Stimulated activated naive CD8-positive, alpha-beta T cell treated with anti-CD3 and anti-CD28 coated beads, Interleukin-15, Interleukin-2, amounts not matched to agents 100 ng/mL and 50 ng/mL, for 24 hours (primary cell): ENCODE results near the gene SYCP2.
"Not testable (repeated sequence)": the region's sequence is repeated elsewhere in the genome, so short reads cannot be mapped to it uniquely, and the experiment has no call there.

Source experiments
- H3K27ac Mint-ChIP-seq: one replicate; pipeline ENCODE4 v1.8.0; 2021; ENCODE audit warnings: mild to moderate bottlenecking, mixed read lengths
- H3K27me3 Mint-ChIP-seq: one replicate; pipeline ENCODE4 v1.8.0; 2021; ENCODE audit warnings: mixed read lengths
- H3K36me3 Mint-ChIP-seq: one replicate; pipeline ENCODE4 v1.8.0; 2021; ENCODE audit warnings: low read depth, mixed read lengths
- H3K4me1 Mint-ChIP-seq: one replicate; pipeline ENCODE4 v1.8.0; 2021; ENCODE audit warnings: low read depth, mixed read lengths
- H3K4me3 Mint-ChIP-seq: one replicate; pipeline ENCODE4 v1.8.0; 2021; ENCODE audit warnings: mild to moderate bottlenecking, mixed read lengths
- H3K9me3 Mint-ChIP-seq: one replicate; pipeline ENCODE4 v1.8.0; 2021; ENCODE audit warnings: mixed read lengths

SYCP2 gene

DNA sequence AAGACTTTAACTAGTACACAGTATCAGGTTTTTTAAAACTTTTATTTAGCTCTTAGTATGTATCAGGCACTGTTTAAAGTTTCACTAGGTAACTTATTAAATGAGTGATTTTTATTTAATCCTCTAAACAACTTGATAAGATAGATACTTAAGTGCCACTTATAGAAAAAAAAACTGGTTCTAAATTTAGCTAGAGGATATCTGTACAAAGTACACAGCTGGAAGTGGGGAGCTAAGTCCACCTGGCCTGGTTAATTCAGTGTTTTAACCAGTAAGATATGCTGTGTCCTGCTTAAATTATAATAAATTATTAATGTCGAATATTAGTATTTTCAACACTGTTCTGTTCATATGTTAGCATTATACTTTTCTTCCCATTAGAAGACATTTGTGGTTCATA is 37.5 kb downstream of the SYCP2 start:
- H3K27me3 Mint-ChIP-seq: no peaks in the 10 kb centered on the region
- H3K4me1 Mint-ChIP-seq: no peaks in the 10 kb centered on the region
- H3K27ac Mint-ChIP-seq: no peak overlapping the region
- no peaks in the 10 kb centered on the region for H3K36me3 Mint-ChIP-seq
- H3K9me3 Mint-ChIP-seq: no peaks in the 10 kb centered on the region
- no peak overlapping the region for H3K4me3 Mint-ChIP-seq

DNA sequence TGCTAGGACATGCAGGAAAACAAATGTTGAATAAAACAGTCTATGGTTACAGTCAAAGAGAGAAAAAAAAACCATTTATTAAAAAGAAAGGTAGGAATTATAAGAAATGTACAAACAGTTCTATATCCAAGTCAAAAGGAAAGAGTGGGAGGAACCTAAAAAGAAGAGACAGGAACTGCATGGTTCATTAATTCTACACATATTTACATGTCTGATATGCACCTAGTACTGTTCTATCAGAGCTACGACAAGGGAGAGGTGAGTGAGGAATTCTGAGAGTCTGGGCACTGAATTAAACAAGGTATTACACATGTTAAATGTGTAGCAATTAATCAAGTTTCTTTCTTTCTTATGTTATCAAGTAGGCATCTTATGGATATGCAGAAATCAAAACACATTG is 41.9 kb downstream of the SYCP2 start:
- no peak overlapping the region for H3K27ac Mint-ChIP-seq
- H3K4me3 Mint-ChIP-seq: no peak overlapping the region
- H3K9me3 Mint-ChIP-seq: no peaks in the 10 kb centered on the region
- H3K4me1 Mint-ChIP-seq: no peaks in the 10 kb centered on the region
- no peaks in the 10 kb centered on the region for H3K36me3 Mint-ChIP-seq
- no peaks in the 10 kb centered on the region for H3K27me3 Mint-ChIP-seq

DNA sequence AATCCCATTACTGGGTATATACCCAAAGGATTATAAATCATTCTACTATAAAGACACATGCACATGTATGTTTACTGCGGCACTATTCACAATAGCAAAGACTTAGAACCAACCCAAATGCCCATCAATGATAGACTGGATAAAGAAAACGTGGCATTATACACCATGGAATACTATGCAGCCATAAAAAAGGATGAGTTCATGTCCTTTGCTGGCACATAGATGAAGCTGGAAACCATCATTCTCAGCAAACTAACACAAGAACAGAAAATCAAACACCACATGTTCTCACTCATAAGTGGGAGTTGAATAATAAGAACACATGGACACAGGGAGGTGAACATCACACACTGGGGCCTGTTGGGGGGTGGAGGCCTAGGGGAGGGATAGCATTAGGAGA is 43.4 kb downstream of the SYCP2 start:
- H3K27ac Mint-ChIP-seq, H3K36me3 Mint-ChIP-seq, H3K4me1 Mint-ChIP-seq, H3K9me3 Mint-ChIP-seq, H3K27me3 Mint-ChIP-seq, H3K4me3 Mint-ChIP-seq: not testable (repeated sequence)

DNA sequence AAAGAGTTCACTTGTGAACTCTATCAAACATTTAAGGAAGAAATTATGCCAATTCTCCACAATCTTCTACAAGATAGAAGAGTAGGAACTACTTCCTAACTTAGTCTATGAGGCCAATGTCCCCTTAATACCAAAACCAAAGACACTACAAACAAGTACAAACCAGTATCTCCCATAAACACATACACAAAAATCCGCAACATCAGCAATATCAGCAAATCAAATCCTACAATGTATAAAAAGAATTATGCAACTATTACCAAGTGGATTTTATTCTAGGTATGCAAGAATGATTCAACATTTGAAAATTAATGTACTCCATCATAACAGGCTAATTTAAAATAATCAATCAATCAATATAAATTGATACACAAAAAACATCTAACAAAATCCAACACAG is 45.4 kb downstream of the SYCP2 start:
- Mint-ChIP-seq H3K4me3 (no peak overlapping the region), H3K9me3 (no peaks in the 10 kb centered on the region), H3K27ac (no peak overlapping the region), H3K27me3 (no peaks in the 10 kb centered on the region), H3K4me1 (no peaks in the 10 kb centered on the region), H3K36me3 (no peaks in the 10 kb centered on the region)

DNA sequence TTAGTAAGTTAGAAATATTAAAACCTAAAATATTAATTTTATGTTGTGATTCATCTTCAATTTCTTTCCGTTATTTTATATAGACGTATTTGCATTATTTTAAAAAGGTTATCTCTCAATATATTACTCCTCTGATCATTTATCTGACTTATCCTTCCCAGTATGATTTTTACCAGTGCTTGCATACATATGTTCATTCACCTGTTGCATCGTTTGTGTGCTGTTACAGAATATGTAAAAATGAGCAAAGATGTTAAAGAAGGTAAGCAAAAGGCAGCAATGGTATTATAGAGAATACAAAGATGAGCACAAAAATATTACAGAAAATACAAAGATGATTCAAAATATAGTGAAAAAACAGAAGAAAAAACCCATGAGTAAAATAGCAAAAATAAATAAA is 48.9 kb downstream of the SYCP2 start:
- H3K4me1 Mint-ChIP-seq: no peaks in the 10 kb centered on the region

DNA sequence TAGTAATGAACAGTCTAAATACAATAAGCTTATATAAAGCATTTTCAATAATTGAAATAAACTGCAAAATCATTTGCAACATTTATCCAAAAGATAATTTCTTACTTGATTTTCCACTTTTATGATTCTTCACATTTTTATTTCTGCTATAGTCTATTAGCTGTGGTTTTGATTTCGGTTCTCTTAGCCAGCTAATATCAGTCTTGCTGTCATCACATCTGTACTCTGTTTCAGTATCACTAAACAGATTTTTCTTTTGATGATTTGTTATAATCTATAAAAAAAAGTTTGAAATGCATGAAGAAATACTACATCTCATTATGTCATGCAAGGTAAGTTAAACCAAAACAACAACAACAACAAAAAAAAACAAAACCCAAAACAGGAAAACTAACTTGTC is 53.2 kb downstream of the SYCP2 start:
- Mint-ChIP-seq H3K27me3 (no peaks in the 10 kb centered on the region), H3K27ac (no peak overlapping the region), H3K4me1 (no peaks in the 10 kb centered on the region), H3K36me3 (peaks cover 4% of the 10 kb centered on the region), H3K4me3 (no peak overlapping the region), H3K9me3 (no peaks in the 10 kb centered on the region)

More for the DNA sequence above, 48.9 kb downstream of the SYCP2 start:
- Mint-ChIP-seq H3K9me3 (no peaks in the 10 kb centered on the region), H3K27me3 (no peaks in the 10 kb centered on the region), H3K36me3 (no peaks in the 10 kb centered on the region), H3K4me3 (no peak overlapping the region), H3K27ac (no peak overlapping the region)

DNA sequence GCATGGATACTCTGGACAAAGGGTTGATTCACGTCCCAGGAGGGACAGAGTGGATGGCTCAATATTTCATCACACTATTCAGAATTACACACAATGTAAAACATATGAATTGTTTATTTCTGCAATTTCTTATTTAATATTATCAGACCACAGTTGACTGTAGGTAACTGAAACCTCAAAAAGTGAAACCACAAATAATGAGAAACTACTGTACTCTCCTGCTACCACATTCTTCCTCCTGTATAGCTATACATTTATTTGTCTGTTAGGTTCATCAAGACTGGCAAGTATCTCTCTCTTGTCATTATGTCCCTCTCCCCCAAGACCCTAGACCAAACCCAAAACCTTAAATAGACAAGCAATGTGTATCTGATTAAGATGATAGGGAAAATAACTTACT is 60.0 kb downstream of the SYCP2 start:
- Mint-ChIP-seq H3K36me3 (no peaks in the 10 kb centered on the region), H3K9me3 (no peaks in the 10 kb centered on the region), H3K27me3 (no peaks in the 10 kb centered on the region), H3K4me3 (no peak overlapping the region), H3K4me1 (no peaks in the 10 kb centered on the region), H3K27ac (no peak overlapping the region)

DNA sequence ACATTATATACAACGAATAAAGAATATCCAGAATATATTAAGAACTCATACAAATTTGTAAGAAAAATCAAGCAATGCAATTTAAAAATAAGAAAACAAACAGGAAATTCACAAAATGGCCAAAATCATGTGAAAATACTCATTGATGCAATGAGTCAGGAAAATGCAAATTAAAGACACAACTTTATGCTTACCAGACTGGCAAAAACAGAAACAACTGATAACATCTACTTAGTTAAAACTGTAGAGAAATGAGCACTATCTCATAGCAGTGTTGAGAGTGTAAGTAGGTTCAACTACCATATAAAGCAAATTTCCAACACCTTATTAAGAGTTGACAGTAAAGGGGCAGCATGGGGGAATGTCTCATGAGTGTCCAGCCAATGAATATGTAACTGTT is 62.3 kb downstream of the SYCP2 start:
- H3K9me3 Mint-ChIP-seq: no peaks in the 10 kb centered on the region
- H3K4me1 Mint-ChIP-seq: no peaks in the 10 kb centered on the region
- no peak overlapping the region for H3K4me3 Mint-ChIP-seq
- no peak overlapping the region for H3K27ac Mint-ChIP-seq
- H3K27me3 Mint-ChIP-seq: no peaks in the 10 kb centered on the region
- no peaks in the 10 kb centered on the region for H3K36me3 Mint-ChIP-seq

DNA sequence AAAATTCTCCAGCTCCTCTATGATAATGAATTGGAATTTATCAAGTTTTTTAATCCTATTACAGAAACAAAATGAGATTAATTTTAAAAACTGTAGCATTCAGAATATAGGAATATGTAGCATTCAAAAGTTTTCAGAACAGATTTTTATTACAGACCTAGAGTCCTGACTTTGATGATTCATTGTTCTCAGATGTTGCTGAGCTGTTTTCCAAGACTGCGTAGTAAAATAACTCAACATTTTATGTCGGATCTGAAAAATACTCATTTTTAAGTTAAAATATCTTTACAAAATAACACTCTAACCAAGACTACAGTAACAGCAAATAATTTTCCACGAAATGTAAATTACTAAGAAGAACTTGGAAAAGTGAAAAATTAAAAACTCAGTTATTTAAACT is 67.1 kb downstream of the SYCP2 start:
- no peaks in the 10 kb centered on the region for H3K36me3 Mint-ChIP-seq
- H3K27me3 Mint-ChIP-seq: peaks cover 5% of the 10 kb centered on the region
- no peak overlapping the region for H3K27ac Mint-ChIP-seq
- H3K9me3 Mint-ChIP-seq: no peaks in the 10 kb centered on the region
- H3K4me3 Mint-ChIP-seq: no peak overlapping the region
- no peaks in the 10 kb centered on the region for H3K4me1 Mint-ChIP-seq

DNA sequence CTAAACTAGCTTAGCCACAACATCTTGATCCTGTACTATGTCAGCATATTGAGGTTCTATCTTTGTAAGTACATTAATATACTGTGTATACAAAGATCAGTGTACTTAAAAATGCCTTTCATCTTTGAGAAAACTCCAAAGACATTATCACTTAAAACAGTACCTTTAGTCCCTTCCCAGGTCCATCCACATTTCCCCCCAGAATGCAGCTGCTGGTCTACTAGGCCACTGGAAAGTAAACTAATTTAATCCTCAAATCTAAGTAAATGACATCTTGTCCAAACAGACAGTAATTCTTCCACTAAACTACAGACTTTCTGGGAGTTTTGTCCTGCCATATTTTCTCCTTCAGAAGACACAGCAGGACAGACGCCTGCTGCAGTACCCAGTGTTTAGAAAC is 68.7 kb downstream of the SYCP2 start:
- Mint-ChIP-seq H3K4me1 (no peaks in the 10 kb centered on the region), H3K27me3 (peaks cover 5% of the 10 kb centered on the region), H3K36me3 (no peaks in the 10 kb centered on the region), H3K4me3 (no peak overlapping the region), H3K27ac (no peak overlapping the region), H3K9me3 (no peaks in the 10 kb centered on the region)

DNA sequence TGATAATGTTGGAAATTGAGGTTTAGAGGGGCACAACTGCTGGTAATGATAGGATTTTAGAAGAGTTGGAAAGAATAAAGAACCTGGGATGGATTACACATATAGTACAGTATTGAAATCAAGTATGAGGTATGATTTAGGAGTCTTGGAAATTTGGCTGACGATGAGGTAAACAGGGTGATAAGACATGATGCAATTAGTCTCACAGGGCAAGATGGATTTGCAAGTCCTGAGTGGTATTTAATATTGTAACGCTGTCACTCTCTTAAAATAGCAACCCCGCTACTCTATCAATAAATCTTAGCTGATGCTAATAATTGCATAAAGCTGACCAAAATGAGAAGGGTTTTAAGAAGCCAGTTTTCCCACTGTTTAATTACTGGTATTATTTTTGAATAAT is 70.4 kb downstream of the SYCP2 start:
- H3K4me3 Mint-ChIP-seq: no peak overlapping the region
- no peaks in the 10 kb centered on the region for H3K9me3 Mint-ChIP-seq
- H3K4me1 Mint-ChIP-seq: no peaks in the 10 kb centered on the region
- no peaks in the 10 kb centered on the region for H3K36me3 Mint-ChIP-seq
- peaks cover 5% of the 10 kb centered on the region for H3K27me3 Mint-ChIP-seq
- no peak overlapping the region for H3K27ac Mint-ChIP-seq

DNA sequence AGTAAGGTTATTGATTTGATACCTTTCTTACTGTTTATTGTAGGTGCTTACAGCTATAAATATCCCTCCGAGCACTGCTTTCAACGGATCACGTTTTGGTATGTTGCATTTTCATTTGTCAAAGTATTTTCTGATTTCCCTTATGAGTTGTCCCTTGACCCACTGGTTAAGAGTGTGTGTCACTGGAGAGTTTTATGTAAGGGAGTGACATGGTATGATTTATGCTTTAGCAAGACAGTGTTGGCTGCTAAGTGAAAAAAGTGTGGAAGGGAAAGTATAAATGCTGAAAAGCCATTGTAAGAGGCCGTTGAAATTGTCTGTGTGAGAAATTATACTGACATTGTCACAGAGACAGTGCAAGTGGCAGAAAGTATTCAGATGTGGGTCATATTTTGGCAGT is 72.0 kb downstream of the SYCP2 start:
- Mint-ChIP-seq H3K4me3 (no peak overlapping the region), H3K9me3 (no peaks in the 10 kb centered on the region), H3K36me3 (no peaks in the 10 kb centered on the region), H3K4me1 (no peaks in the 10 kb centered on the region), H3K27ac (no peak overlapping the region), H3K27me3 (peaks cover 5% of the 10 kb centered on the region)

DNA sequence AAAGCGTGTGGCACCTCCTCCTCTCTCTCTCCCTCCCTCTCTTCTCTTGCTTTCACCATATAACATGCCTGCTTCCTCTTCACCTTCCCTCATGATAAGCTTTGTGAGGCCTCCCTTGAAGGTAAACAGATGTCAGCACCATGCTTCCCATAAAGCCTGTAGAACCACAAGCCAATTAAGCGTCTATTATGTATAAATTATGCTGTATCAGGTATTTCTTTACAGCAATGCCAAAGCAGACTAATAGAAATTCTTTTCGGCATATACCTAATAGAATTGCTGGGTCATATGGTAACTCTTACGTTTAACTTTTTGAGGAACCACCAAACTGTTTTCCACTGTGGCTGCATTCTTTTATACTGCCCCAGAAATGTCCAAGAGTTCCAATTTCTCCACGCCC is 75.0 kb downstream of the SYCP2 start:
- H3K9me3 Mint-ChIP-seq: no peaks in the 10 kb centered on the region
- no peaks in the 10 kb centered on the region for H3K4me1 Mint-ChIP-seq
- no peak overlapping the region for H3K27ac Mint-ChIP-seq
- no peak overlapping the region for H3K4me3 Mint-ChIP-seq
- peaks cover 5% of the 10 kb centered on the region for H3K27me3 Mint-ChIP-seq
- no peaks in the 10 kb centered on the region for H3K36me3 Mint-ChIP-seq

DNA sequence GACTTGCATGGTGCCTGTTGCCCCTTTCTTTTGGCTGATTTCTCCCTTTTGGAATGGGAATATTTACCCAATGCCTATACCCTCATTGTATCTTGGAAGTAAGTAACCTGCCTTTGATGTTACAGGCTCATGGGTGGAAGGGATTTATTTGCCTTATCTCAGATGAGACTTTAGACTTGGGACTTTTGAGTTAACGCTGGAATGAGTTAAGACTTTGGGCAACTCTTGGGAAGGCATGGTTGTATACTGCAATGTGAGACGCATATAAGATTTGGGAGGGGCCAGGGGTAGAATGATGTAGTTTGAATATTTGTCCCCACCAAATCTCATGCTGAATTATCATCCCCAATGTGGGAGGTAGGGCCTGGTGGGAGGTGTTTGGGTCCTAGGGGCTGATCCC is 75.5 kb downstream of the SYCP2 start:
- H3K4me3 Mint-ChIP-seq: no peak overlapping the region
- H3K27ac Mint-ChIP-seq: no peak overlapping the region
- no peaks in the 10 kb centered on the region for H3K4me1 Mint-ChIP-seq
- H3K27me3 Mint-ChIP-seq: peaks cover 3% of the 10 kb centered on the region
- no peaks in the 10 kb centered on the region for H3K9me3 Mint-ChIP-seq
- H3K36me3 Mint-ChIP-seq: no peaks in the 10 kb centered on the region

DNA sequence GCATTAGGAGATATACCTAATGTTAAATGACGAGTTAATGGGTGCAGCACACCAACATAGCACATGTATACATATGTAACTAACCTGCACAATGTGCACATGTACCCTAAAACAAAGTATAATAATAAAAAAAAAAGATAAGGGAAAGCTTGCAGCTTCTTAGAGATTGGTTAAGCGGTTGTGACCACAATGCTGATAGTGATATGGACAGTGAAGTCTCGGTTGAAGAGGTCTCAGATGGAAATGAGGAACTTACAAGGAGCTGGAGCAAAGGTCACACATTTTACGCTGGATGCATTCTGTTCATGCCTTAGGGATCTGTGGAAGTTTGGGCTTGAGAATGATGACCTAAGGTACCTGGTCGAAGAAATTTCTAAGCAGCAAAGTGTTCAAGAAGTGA is 76.5 kb downstream of the SYCP2 start:
- not testable (repeated sequence) for H3K27ac Mint-ChIP-seq, H3K4me1 Mint-ChIP-seq, H3K9me3 Mint-ChIP-seq, H3K27me3 Mint-ChIP-seq, H3K36me3 Mint-ChIP-seq, H3K4me3 Mint-ChIP-seq

DNA sequence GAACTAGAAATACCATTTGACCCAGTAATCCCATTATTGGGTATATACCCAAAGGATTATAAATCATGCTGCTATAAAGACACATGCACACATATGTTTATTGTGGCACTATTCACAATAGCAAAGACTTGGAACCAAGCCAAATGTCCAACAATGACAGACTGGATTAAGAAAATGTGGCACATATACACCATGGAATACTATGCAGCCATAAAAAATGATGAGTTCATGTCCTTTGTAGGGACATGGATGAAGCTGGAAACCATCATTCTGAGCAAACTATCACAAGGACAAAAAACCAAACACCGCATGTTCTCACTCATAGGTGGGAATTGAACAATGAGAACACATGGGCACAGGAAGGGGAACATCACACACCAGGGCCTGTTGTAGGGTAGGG is 76.9 kb downstream of the SYCP2 start:
- H3K36me3 Mint-ChIP-seq, H3K4me1 Mint-ChIP-seq, H3K27ac Mint-ChIP-seq, H3K9me3 Mint-ChIP-seq, H3K4me3 Mint-ChIP-seq, H3K27me3 Mint-ChIP-seq: not testable (repeated sequence)
